GM20431 (cell line): ENCODE measurements around the gene MCTP2.

Experiments
- in situ Hi-C: fragments of 300-500 bp; cut with MseI, MboI; formaldehyde crosslinking; loops from one replicate; pipeline ENCODE4 v1.15.0; 2020; ENCODE audit warnings: low sequenced_read_pairs; ENCODE audit not compliant: unreplicated experiment

The MCTP2 gene

GRCh38 chr15:94259121-94259751, 27.9 kb downstream of the MCTP2 start:
- in situ Hi-C loops: no loop called here

DNA sequence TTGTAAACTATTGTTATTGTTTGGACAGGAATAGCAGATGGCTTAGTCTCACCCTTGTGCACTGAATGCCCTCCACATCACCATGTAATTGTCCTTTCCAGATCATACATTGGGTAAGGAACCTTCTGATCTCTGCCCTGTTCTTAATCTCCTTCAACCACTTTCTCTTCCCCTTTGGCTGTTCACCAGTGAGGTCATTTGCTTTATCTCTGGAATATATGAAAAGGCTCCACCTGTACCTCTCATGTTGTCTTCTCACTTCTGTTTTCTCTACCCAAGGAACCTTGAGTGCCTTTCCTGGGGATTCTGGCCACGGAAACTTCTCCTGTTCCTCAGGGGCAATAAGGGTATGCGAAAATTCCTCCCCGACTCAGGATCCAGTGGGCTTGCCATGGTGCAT, 28.5 kb downstream of the MCTP2 start:
- in situ Hi-C loops: no loop called here

DNA sequence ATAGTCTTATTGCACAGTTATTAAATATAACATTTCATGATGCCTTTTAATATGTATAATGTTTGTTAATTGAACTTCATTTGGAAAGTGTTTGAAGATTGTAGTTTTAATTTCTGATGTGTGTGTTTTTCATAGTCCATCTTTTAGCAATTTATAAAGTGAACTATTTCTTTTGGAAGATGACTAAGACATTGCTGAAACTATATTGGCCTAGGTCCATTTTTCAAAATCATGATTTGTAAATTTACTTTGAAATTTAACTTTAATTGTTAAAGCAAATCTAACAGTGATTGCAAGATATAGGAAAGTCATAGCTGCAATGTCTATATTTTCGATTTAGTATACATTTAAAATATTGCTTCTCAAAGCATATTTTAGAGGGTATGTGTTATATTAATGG, 30.8 kb downstream of the MCTP2 start:
- in situ Hi-C loops: no loop called here

- in situ Hi-C loops: no loop called here
Observed at GRCh38 chr15:94263341-94264273, 32.2 kb downstream of the MCTP2 start.

GRCh38 chr15:94265009-94265408, 33.6 kb downstream of the MCTP2 start:
- in situ Hi-C loops: no loop called here

GRCh38 chr15:94265982-94266381, 34.6 kb downstream of the MCTP2 start:
- in situ Hi-C loops: no loop called here

GRCh38 chr15:94266789-94267188, 35.4 kb downstream of the MCTP2 start:
- in situ Hi-C loops: no loop called here

DNA sequence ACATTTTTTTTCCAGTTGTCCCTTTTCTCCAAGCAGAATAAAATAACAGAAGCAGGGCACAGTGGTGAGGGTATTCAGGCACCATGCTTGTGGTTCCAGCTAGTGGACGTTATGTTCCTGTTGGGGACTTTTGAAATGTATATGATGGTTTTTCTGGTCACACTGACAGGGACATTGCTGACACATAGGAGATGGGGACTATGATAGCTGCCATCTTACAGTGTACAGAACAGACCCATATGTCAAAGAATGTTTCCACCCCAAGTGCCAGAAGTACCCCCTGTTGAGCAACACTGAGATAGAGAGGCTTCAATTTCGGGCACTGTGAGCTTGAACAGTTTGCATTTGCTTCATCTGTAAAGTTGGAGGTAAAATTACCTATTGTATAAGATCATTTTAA, 38.6 kb downstream of the MCTP2 start:
- in situ Hi-C loops: no loop called here

GRCh38 chr15:94270570-94270969, 39.2 kb downstream of the MCTP2 start:
- in situ Hi-C loops: no loop called here

GRCh38 chr15:94272251-94272898, 41.0 kb downstream of the MCTP2 start:
- in situ Hi-C loops: no loop called here

DNA sequence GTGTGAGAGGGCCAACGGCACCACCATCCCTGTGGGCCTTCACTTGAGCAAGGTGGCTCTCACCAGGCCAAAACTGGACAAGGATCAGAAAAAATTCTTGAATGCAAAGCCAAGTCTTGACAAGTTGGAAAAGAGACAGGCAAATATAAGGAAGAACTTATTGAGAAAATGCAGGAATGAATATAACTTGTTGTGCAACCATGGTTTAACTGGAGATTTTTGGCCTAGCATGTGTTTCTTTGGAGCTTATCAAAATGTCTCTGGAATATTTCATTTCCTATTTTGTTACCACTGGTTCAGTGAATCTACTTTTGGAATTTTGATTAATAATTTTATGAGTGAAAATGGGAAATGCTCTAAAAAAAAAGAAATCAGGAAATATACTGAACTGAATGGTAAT, 42.5 kb downstream of the MCTP2 start:
- in situ Hi-C loops: no loop called here

DNA sequence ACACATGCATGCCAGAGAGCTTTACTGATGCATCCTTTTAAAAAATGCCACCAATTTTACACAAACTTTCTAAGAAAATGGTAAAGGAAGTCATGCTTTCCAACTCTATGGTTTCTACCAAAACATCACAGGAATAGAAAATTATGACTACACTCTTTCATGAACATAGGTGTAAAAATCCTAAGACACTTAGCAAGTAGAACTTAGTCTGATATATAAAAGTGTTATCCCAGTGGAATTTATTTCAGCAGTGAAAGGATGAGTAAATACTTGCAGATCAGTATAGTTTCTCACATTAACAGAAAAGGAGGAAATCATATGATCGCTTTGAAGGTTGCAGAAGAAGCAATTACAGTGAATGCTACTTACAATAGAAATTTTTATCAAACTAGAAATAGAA, 43.4 kb downstream of the MCTP2 start:
- in situ Hi-C loops: no loop called here

DNA sequence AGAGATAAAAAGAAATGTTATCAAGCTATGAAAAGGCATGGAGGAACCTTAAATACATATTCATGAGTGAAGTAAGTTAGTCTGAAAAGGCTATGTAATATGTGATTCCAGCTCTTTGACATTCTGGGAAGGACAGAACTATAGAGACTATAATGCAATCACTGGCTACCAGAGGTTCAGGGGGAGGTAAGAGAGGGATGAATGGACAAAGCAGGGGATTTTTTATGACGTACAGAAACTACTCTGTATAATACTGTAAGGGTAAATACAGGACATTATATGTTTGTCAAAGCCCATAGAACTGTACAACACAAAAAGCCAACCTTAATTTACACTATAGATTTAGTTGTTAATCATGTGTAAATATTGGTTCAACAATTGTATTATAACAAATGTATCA, 46.1 kb downstream of the MCTP2 start:
- in situ Hi-C loops: no loop called here

GRCh38 chr15:94279736-94280135, 48.4 kb downstream of the MCTP2 start:
- in situ Hi-C loops: no loop called here

DNA sequence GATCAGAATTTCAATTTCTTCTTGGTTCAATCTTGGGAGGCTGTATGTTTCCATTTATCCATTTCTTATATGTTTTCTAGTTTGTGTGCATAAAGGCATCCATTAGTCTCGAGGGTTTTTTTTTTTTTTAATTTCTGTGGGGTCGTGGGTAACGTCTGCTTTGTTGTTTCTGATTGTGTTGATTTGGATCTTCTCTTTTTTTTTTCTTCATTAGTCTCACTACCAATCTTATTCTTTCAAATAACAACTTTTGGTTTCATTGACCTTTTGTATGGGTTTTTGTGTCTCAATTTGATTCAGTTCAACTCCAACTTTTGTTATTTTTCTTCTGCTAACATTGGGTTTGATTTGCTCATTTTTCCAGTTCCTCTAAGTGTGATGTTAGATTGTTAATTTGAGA, 48.9 kb downstream of the MCTP2 start:
- in situ Hi-C loops: no loop called here

DNA sequence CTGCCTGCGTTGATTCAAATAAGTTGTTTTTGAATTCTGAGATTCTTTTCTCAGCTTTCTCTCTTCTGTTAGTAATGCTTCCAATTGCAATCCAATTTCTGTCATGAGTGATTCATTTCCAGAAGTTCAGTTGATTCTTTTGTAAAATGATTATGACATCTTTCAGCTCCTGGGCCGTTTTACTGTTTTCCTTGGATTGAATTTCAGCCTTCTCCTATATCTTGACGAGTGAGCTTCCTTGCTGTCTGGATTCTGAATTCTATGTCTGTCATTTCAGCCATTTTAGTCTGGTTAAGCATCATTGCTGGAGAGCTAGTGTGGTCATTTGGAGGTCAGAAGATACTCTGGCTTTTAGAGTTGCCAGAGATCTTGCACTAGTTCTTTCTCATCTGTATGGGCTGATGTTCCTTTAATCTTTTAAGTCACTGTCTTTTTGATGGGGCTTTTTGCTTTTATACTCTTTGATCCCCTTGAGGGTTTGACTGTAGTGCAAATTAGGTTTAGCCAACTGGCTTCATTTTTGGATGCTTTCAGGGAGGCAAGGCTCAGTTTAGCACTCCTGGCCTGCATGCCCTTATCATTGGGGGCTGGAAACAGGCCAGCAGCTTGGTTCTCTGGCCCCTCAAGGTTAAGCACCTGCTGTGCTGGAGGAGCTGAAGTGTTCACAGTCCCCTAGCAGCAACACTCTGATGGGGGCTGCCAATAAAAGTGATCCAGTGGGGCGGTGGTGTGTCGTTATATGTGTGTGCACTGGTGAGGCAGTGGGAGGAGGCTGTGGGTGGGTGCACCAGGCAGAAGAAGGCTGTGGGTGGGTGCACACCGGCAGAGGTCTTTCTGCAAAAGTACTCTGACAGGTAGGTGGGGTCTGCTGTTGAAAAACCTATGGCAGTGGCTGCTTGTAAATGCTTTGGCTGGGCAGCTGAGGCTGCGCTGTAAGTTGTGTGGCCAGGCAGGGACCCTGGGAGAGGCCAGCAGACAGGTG, 51.2 kb downstream of the MCTP2 start:
- in situ Hi-C loops: no loop called here

DNA sequence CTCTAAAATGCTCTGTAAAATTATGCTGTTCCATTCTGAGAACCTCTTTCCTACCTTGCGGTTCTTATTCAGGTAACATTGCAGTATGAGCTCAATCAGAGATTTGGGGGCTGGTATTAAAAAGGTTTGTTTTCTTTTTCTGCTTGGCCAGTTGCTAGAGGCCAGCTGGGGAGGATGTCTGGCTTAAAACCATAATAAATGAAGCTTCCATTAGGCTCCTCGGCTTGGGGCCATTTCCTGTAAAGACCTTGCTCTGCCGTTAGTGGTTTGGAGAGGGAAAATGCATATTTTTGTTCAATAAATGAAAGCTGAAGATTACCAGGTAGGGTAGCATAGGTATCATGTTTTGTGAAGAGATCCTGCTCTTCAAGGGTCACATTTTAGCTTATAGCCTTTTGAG, 55.2 kb downstream of the MCTP2 start:
- in situ Hi-C loops: no loop called here

DNA sequence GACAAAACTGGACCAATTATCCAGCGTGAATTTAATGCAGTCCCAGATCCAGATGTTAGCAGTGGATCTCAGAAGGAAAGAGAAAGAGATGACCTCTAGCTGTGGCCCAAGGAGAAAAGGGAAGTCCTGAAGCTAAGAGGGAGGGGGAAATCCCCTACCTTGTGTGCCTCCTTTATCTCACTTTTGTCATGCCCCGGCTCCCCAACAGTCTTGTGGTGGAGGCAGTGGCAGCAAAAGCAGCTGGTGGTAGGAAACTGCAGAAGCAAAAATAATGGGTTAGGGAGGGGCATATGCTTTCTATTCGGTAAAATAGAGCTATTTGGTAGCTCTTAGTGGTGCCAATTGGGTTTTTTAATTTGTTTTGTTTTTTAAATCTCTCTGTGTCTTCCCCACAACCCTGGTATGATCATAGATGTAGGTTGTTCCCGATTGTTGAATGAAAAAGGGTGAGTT, 56.5 kb downstream of the MCTP2 start:
- in situ Hi-C loops: no loop called here

- in situ Hi-C loops: no loop called here
Observed at GRCh38 chr15:94290730-94291129, 59.4 kb downstream of the MCTP2 start.
